Pancreas (tissue), 10 donors: ENCODE measurements around the gene RBPJ. TPM values are rescaled to one million over a fixed set of nuclear protein-coding genes. Genes with fewer than 3 reads are reported as not detected.

Source experiments
- ATAC-seq, 4 donors: fragments of 200-7000 bp; cut with Tn5 transposase; one replicate each; pipeline versions ENCODE4 v1.8.0 to v1.9.1; 2020; ENCODE audit warnings: mild to moderate bottlenecking in 4 of 4, moderate library complexity in 4 of 4
- DNase-seq, 6 donors: peaks; one replicate each; pipeline ENCODE4 v3.0.0-alpha.2; 2020
- FAIRE-seq: peaks from 2 replicates; lab custom pipeline; 2012; peaks lifted over from hg19 to GRCh38; lab: Jason Lieb, UNC
- H3K27ac ChIP-seq, 4 donors: fragments of 200-600 bp; sonication (generic); 1 replicate in 3 of 4; 2 replicates in 1 of 4; pipeline versions ENCODE4 v1.5.0 to v1.8.0; 2020
- H3K27me3 ChIP-seq, 4 donors: fragments of 200-600 bp; one replicate each; pipeline ENCODE4 v1.8.0; 2021
- H3K36me3 ChIP-seq, 3 donors: fragments of 200-600 bp; sonication (generic) in 1 of 3; one replicate each; pipeline versions ENCODE4 v1.5.0 to v1.8.0; 2020 to 2021
- H3K4me1 ChIP-seq, 3 donors: fragments of 200-600 bp; one replicate each; pipeline ENCODE4 v1.8.0; 2021
- H3K4me3 ChIP-seq, 4 donors: fragments of 200-600 bp; sonication (generic) in 2 of 4; one replicate each; pipeline versions ENCODE4 v1.5.0 to v1.8.0; 2020 to 2021
- H3K9me3 ChIP-seq, 4 donors: fragments of 200-600 bp; one replicate each; pipeline ENCODE4 v1.8.0; 2021
- CTCF ChIP-seq, 4 donors: fragments of 200-600 bp; sonication (generic) in 3 of 4; IDR thresholded peaks; one replicate each; pipeline versions ENCODE4 v1.5.0 to v1.8.0; 2021; ENCODE audit warnings: antibody characterized with exemption in 4 of 4
- WGBS, 2 donors: extraction: QIAGEN DNeasy Blood & Tissue Kit; methylation state at CpG; one replicate each; pipeline ENCODE4 v1.1.7; 2013; 5-methylcytosine and 5-hydroxymethylcytosine counted together
- intact Hi-C, 3 donors: fragments of 100-400 bp; cut with DNase I; formaldehyde crosslinking; loops; one replicate each; pipeline versions ENCODE4 v1.11.1 to v1.14.2; 2022
- polyA plus RNA-seq, 2 donors: library from polyadenylated mRNA; stranded (reverse); fragments of 200-250 nt; gene quantifications; one replicate each; pipeline ENCODE4 v1.2.3, GENCODE V29; 2013
- total RNA-seq, 6 donors: library from RNA; stranded (reverse); fragmentation: NEBNext Ultra II Directional in 4 of 6; extraction: Animal tissue kit (Norgen Biotek cat#: 25700) in 4 of 6; gene quantifications; one replicate each; pipeline versions ENCODE4 v1.2.1 to v1.2.4, GENCODE V29; 2021 to 2023
- donor health status: healthy with polysubstance abuse.
- donor health status: DM: no; HTN: no; CAD: no; lungs with moderate emphysema.
- donor health status: DM: no; HTN: no; CAD: no.
- donor health status: control.
- donor health status: control.
- donor health status: Bipolar disorder and iron deficiency.
- donor health status: DM: yes; HTN: yes; CAD: no.
- donor health status: DM: no; HTN: no; CAD: no.
- donor health status: DM: no; HTN: no; CAD: no.
- donor health status: DM: yes; HTN: yes; CAD: no.

RBPJ gene
- total and polyA plus RNA-seq, 8 donors: 17.6 to 50.2 (median 24.0) TPM

- H3K36me3 ChIP-seq: no peaks in the 10 kb centered on the region
- H3K9me3 ChIP-seq: no peaks in the 10 kb centered on the region
- no peaks in the 10 kb centered on the region for H3K4me1 ChIP-seq
- no peak for TF ChIP-seq CTCF (IDR thresholded peaks at IDR 0.05)
- no peak overlapping the region for H3K4me3 ChIP-seq
- WGBS, 2 donors: 92 to 100% methylated on average over 1 of the region's 1 CpG
- DNase-seq (no peak), ATAC-seq (peak in 1 of 4 donors; percentile 39), FAIRE-seq (no peak)
- peak overlapping the region in 2 of 4 donors; percentile 15 to 39 for H3K27ac ChIP-seq
- no peaks in the 10 kb centered on the region for H3K27me3 ChIP-seq
- intact Hi-C loops: no loop called here
Measured at GRCh38 chr4:26287756-26288155, 33.1 kb upstream of the RBPJ start.

GRCh38 chr4:26288355-26288909 is 32.4 kb upstream of the RBPJ start:
- FAIRE-seq: no peak
- intact Hi-C loops: no loop called here
- Histone ChIP-seq H3K4me1 (no peaks in the 10 kb centered on the region), H3K36me3 (no peaks in the 10 kb centered on the region), H3K27me3 (no peaks in the 10 kb centered on the region), H3K4me3 (no peak overlapping the region), H3K27ac (peak overlapping the region in 2 of 4 donors; percentile 15 to 39), H3K9me3 (no peaks in the 10 kb centered on the region)
- no peak for DNase-seq
- no peak for TF ChIP-seq CTCF (IDR thresholded peaks at IDR 0.05)
- ATAC-seq: peak in 2 of 4 donors; percentile 74 to 89
- WGBS, 2 donors: 89 to 92% methylated on average over 4 of the region's 4 CpGs

GRCh38 chr4:26289401-26289800 is 31.4 kb upstream of the RBPJ start:
- intact Hi-C loops: no loop called here
- H3K4me1 ChIP-seq: no peaks in the 10 kb centered on the region
- DNase-seq (no peak), ATAC-seq (no peak), FAIRE-seq (no peak)
- H3K27ac ChIP-seq: peak overlapping the region in 1 of 4 donors; percentile 15
- no peak overlapping the region for H3K4me3 ChIP-seq
- no peaks in the 10 kb centered on the region for H3K36me3 ChIP-seq
- no peaks in the 10 kb centered on the region for H3K9me3 ChIP-seq
- no peak for TF ChIP-seq CTCF (IDR thresholded peaks at IDR 0.05)
- no peaks in the 10 kb centered on the region for H3K27me3 ChIP-seq
- 77 to 82% methylated on average over 4 of the region's 4 CpGs for WGBS, 2 donors

GRCh38 chr4:26290321-26290720 is 30.5 kb upstream of the RBPJ start:
- intact Hi-C loops: no loop called here
- Histone ChIP-seq H3K4me3 (no peak overlapping the region), H3K9me3 (no peaks in the 10 kb centered on the region), H3K36me3 (no peaks in the 10 kb centered on the region), H3K27me3 (no peaks in the 10 kb centered on the region), H3K27ac (no peak overlapping the region), H3K4me1 (no peaks in the 10 kb centered on the region)
- no peak for ATAC-seq
- FAIRE-seq: no peak
- no peak for DNase-seq
- WGBS, 2 donors: 85 to 88% methylated on average over 3 of the region's 3 CpGs
- no peak for TF ChIP-seq CTCF (IDR thresholded peaks at IDR 0.05)

- intact Hi-C loops: no loop called here
- H3K4me1 ChIP-seq: no peaks in the 10 kb centered on the region
- H3K36me3 ChIP-seq: no peaks in the 10 kb centered on the region
- FAIRE-seq (no peak), ATAC-seq (no peak), DNase-seq (no peak)
- no peak overlapping the region for H3K27ac ChIP-seq
- H3K4me3 ChIP-seq: no peak overlapping the region
- no peaks in the 10 kb centered on the region for H3K9me3 ChIP-seq
- WGBS, 2 donors: 83 to 89% methylated on average over 5 of the region's 5 CpGs
- no peak for TF ChIP-seq CTCF (IDR thresholded peaks at IDR 0.05)
- no peaks in the 10 kb centered on the region for H3K27me3 ChIP-seq
Measured at GRCh38 chr4:26294904-26295303, 25.9 kb upstream of the RBPJ start.
